Kidney (tissue), 14 donors: ENCODE data around the gene ADSS1. TPM values are rescaled to one million over a fixed set of nuclear protein-coding genes. Genes with fewer than 3 reads are reported as not detected.

ENCODE experiments used
- DNase-seq, 5 donors: peaks; one replicate each; pipeline ENCODE4 v3.0.0-alpha.2; 2013 to 2020
- FAIRE-seq: peaks from 2 replicates; lab custom pipeline; 2012; peaks lifted over from hg19 to GRCh38; lab: Jason Lieb, UNC
- H3K27ac ChIP-seq, 2 donors: one replicate each; pipeline ENCODE4 v1.7.0; 2013; ENCODE audit warnings: low read depth in 2 of 2, low read length in 2 of 2, inconsistent platforms in 1 of 2
- H3K27me3 ChIP-seq: one replicate; pipeline ENCODE4 v1.7.1; 2013; ENCODE audit warnings: low read length, inconsistent platforms; ENCODE audit not compliant: control insufficient read depth, insufficient read depth
- H3K36me3 ChIP-seq, 3 donors: one replicate each; pipeline versions ENCODE4 v1.7.0 to v1.7.1; 2013; ENCODE audit warnings: low read length in 3 of 3, control low read depth in 1 of 3, inconsistent platforms in 1 of 3; ENCODE audit not compliant: insufficient read depth in 3 of 3, control insufficient read depth in 2 of 3
- H3K4me1 ChIP-seq, 3 donors: one replicate each; pipeline versions ENCODE4 v1.7.0 to v1.7.1; 2013; ENCODE audit warnings: low read length in 3 of 3, inconsistent platforms in 1 of 3, low read depth in 1 of 3; ENCODE audit not compliant: control insufficient read depth in 2 of 3, insufficient read depth in 2 of 3
- H3K4me3 ChIP-seq, 3 donors: one replicate each; pipeline versions ENCODE4 v1.7.0 to v1.8.1; 2013; ENCODE audit warnings: low read length in 3 of 3, control low read depth in 1 of 3, inconsistent platforms in 1 of 3
- H3K9ac ChIP-seq, 3 donors: one replicate each; pipeline versions ENCODE4 v1.7.0 to v1.7.1; 2013; ENCODE audit warnings: low read length in 3 of 3, control low read depth in 1 of 3, inconsistent platforms in 1 of 3
- H3K9me3 ChIP-seq, 3 donors: one replicate each; pipeline versions ENCODE4 v1.7.0 to v1.7.1; 2013; ENCODE audit warnings: low read length in 3 of 3, control low read depth in 1 of 3, inconsistent platforms in 1 of 3; ENCODE audit not compliant: control insufficient read depth in 2 of 3, insufficient read depth in 1 of 3
- CTCF ChIP-seq: IDR thresholded peaks from 3 replicates; pipeline ENCODE4 v1.5.1; 2012; ENCODE audit warnings: mild to moderate bottlenecking, moderate library complexity, borderline replicate concordance; ENCODE audit not compliant: insufficient read depth; ENCODE audit errors: extremely low read depth
- intact Hi-C: fragments of 100-400 bp; cut with DNase I; formaldehyde crosslinking; loops from one replicate; pipeline ENCODE4 v1.11.1; 2022
- polyA plus RNA-seq: library from polyadenylated mRNA; stranded (reverse); fragments of 350-450 nt; fragmentation: Illumina TruSeq; extraction: RNeasy Lipid Tissue Mini Kit (QIAGEN cat#74804); gene quantifications from one replicate; pipeline ENCODE4 v1.2.3, GENCODE V29; 2014; ENCODE audit warnings: low read depth, low replicate concordance; ENCODE audit not compliant: insufficient read depth
- total RNA-seq: library from RNA; stranded (reverse); fragmentation: NEBNext Ultra II Directional; extraction: Animal tissue kit (Norgen Biotek cat#: 25700); gene quantifications from one replicate; pipeline ENCODE4 v1.2.1, GENCODE V29; 2021
- donor health status: control.
- donor health status: control.
- donor health status: control.
- donor health status: control.
- donor health status: control.
- donor health status: DM: yes; HTN: yes; CAD: no.
- donor health status: Normal renal cell carcinoma (clear cell type).

Gene ADSS1
- total and polyA plus RNA-seq, 2 donors from 2014 or later = 7.5 to 16.5 TPM

GRCh38 chr14:104700225-104700651, 23.8 kb upstream of the ADSS1 start:
- no peak overlapping the region for H3K4me3 ChIP-seq
- H3K27ac ChIP-seq = no peak overlapping the region
- peaks cover 0 to 3% (median 3%) of the 10 kb centered on the region in 3 donors for H3K36me3 ChIP-seq
- no peak for DNase-seq
- intact Hi-C loops = loop anchor here (5.0 kb wide), 1 partner anchor 48 kb away; no protein-coding TSS in a partner anchor
- FAIRE-seq = no peak
- H3K9ac ChIP-seq = no peak overlapping the region
- no peak for TF ChIP-seq CTCF
- H3K9me3 ChIP-seq = no peaks in the 10 kb centered on the region
- H3K4me1 ChIP-seq = peaks cover 0 to 16% (median 0%) of the 10 kb centered on the region in 3 donors
- H3K27me3 ChIP-seq = no peaks in the 10 kb centered on the region

- intact Hi-C loops = loop anchor here (5.0 kb wide), 1 partner anchor 48 kb away; no protein-coding TSS in a partner anchor
- Histone ChIP-seq H3K27ac (no peak overlapping the region), H3K9me3 (no peaks in the 10 kb centered on the region), H3K27me3 (no peaks in the 10 kb centered on the region), H3K9ac (no peak overlapping the region), H3K4me3 (no peak overlapping the region), H3K4me1 (peaks cover 0 to 13% (median 0%) of the 10 kb centered on the region in 3 donors), H3K36me3 (peaks cover 0 to 3% (median 3%) of the 10 kb centered on the region in 3 donors)
- FAIRE-seq (no peak), DNase-seq (peak in 1 of 5 donors; percentile 29)
- no peak for TF ChIP-seq CTCF
Observed at GRCh38 chr14:104700747-104701217, 23.2 kb upstream of the ADSS1 start.

GRCh38 chr14:104701383-104702076, 22.5 kb upstream of the ADSS1 start:
- DNase-seq (no peak), FAIRE-seq (no peak)
- Histone ChIP-seq H3K9ac (no peak overlapping the region), H3K36me3 (peaks cover 0 to 3% (median 3%) of the 10 kb centered on the region in 3 donors), H3K27me3 (no peaks in the 10 kb centered on the region), H3K4me1 (peaks cover 0 to 5% (median 0%) of the 10 kb centered on the region in 3 donors), H3K27ac (no peak overlapping the region), H3K9me3 (no peaks in the 10 kb centered on the region), H3K4me3 (no peak overlapping the region)
- intact Hi-C loops = loop anchor here (5.0 kb wide), 1 partner anchor 49 kb away; no protein-coding TSS in a partner anchor
- TF ChIP-seq CTCF = no peak
